NCI-H1092 (cell line): ENCODE data around the gene RYR2.
A peak's percentile ranks its signal among the peaks of the same experiment; 100 is the strongest.
"Not testable (repeated sequence)": the region's sequence is repeated elsewhere in the genome, so short reads cannot be mapped to it uniquely, and the experiment has no call there.

Experiments used
- DNase-seq: peaks from one replicate; lab custom pipeline; 2025; lab: John Stamatoyannopoulos, UW

RYR2 gene

GRCh38 chr1:237267743-237268142 lies 225.8 kb downstream of the RYR2 start:
- no peak for DNase-seq

- DNase-seq = no peak
Measured at GRCh38 chr1:237269938-237270337, 228.0 kb downstream of the RYR2 start.

- DNase-seq = no peak
Measured at GRCh38 chr1:237270353-237270752, 228.4 kb downstream of the RYR2 start.

GRCh38 chr1:237277994-237278393 lies 236.0 kb downstream of the RYR2 start:
- DNase-seq = not testable (repeated sequence)

- DNase-seq = no peak
Measured at GRCh38 chr1:237279629-237280028, 237.6 kb downstream of the RYR2 start.

GRCh38 chr1:237281481-237281880 lies 239.5 kb downstream of the RYR2 start:
- no peak for DNase-seq

GRCh38 chr1:237282208-237282783 lies 240.3 kb downstream of the RYR2 start:
- DNase-seq = no peak

- peak; percentile 22 for DNase-seq
Measured at GRCh38 chr1:237287876-237288521, 246.0 kb downstream of the RYR2 start.

- DNase-seq = no peak
Measured at GRCh38 chr1:237293804-237294203, 251.8 kb downstream of the RYR2 start.

GRCh38 chr1:237296861-237297260 lies 254.9 kb downstream of the RYR2 start:
- no peak for DNase-seq

GRCh38 chr1:237300642-237301041 lies 258.7 kb downstream of the RYR2 start:
- no peak for DNase-seq

GRCh38 chr1:237303929-237304328 lies 261.9 kb downstream of the RYR2 start:
- no peak for DNase-seq

GRCh38 chr1:237306726-237307125 lies 264.7 kb downstream of the RYR2 start:
- DNase-seq = no peak

- DNase-seq = no peak
Measured at GRCh38 chr1:237309595-237310118, 267.7 kb downstream of the RYR2 start.

- DNase-seq = no peak
Measured at GRCh38 chr1:237316352-237316751, 274.4 kb downstream of the RYR2 start.

GRCh38 chr1:237318748-237319147 lies 276.8 kb downstream of the RYR2 start:
- DNase-seq = no peak

- DNase-seq = no peak
Measured at GRCh38 chr1:237320890-237321289, 278.9 kb downstream of the RYR2 start.

GRCh38 chr1:237324226-237324625 lies 282.2 kb downstream of the RYR2 start:
- DNase-seq = no peak

GRCh38 chr1:237327061-237327460 lies 285.1 kb downstream of the RYR2 start:
- no peak for DNase-seq

GRCh38 chr1:237340892-237341291 lies 298.9 kb downstream of the RYR2 start:
- DNase-seq = no peak

- no peak for DNase-seq
Measured at GRCh38 chr1:237341391-237341790, 299.4 kb downstream of the RYR2 start.

GRCh38 chr1:237342730-237343129 lies 300.7 kb downstream of the RYR2 start:
- DNase-seq = no peak

GRCh38 chr1:237352747-237353146 lies 310.8 kb downstream of the RYR2 start:
- no peak for DNase-seq

- no peak for DNase-seq
Measured at GRCh38 chr1:237353918-237354317, 311.9 kb downstream of the RYR2 start.
